ENCODE results near the gene CCDC136.

CCDC136 gene

DNA sequence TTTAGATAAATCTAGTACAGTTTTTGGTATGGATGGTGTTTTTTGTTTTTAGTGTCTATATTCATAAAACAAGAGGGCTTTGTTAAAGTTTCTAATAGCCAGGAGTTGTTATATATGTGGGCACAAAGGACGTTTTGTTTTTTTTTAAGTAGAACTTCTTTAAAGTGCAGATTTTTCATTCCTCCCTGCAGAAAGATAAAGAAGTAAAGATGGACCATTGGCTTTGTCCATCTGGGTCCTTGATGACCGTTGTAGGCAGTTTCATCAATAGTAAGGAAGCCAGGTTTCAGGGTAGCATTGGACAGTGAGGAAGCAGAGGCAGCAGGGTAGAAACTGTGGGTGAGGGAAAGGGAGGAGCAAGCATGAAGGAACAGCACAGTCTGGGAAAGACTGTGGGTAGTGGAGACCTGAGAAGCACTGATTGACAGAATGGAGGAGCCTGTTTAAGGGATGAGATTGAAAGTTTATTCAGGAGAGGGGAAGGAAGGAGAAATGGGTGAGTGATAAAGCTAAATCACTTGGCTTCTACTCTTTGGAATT is 47.3 kb upstream of the CCDC136 start:
- H2AFZ ChIP-seq (ENCODE audit: low read length): no peak overlapping the region
- H3K4me1 ChIP-seq (ENCODE audit: insufficient read depth, low read length, severe bottlenecking): peaks cover 18% of the 10 kb centered on the region
- no peak overlapping the region for H3K4me3 ChIP-seq (ENCODE audit: low read depth, low read length, poor library complexity, severe bottlenecking)
- H3F3A ChIP-seq (ENCODE audit: insufficient read depth, low read length): no peaks in the 10 kb centered on the region
- no peak overlapping the region for H3K27ac ChIP-seq (ENCODE audit: low read depth, low read length, poor library complexity, severe bottlenecking)
- H3K27me3 ChIP-seq (ENCODE audit: insufficient read depth, low read length): no peaks in the 10 kb centered on the region
- no peaks in the 10 kb centered on the region for H3K9me2 ChIP-seq (ENCODE audit: low read depth, low read length)
- no peaks in the 10 kb centered on the region for H3K9me3 ChIP-seq (ENCODE audit: low read length)
- H3K36me3 ChIP-seq (ENCODE audit: insufficient read depth, low read length): peaks cover 38% of the 10 kb centered on the region
- no peak overlapping the region for H3K4me2 ChIP-seq (ENCODE audit: low read length)
- H4K20me1 ChIP-seq (ENCODE audit: insufficient read depth, low read length): peaks cover 2% of the 10 kb centered on the region; the same call in 1 of the 2 replicates
- TF ChIP-seq EZH2 (IDR thresholded peaks at IDR 0.05; ENCODE audit: borderline replicate concordance, low read length): no peak
- TF ChIP-seq, protein P1, sequence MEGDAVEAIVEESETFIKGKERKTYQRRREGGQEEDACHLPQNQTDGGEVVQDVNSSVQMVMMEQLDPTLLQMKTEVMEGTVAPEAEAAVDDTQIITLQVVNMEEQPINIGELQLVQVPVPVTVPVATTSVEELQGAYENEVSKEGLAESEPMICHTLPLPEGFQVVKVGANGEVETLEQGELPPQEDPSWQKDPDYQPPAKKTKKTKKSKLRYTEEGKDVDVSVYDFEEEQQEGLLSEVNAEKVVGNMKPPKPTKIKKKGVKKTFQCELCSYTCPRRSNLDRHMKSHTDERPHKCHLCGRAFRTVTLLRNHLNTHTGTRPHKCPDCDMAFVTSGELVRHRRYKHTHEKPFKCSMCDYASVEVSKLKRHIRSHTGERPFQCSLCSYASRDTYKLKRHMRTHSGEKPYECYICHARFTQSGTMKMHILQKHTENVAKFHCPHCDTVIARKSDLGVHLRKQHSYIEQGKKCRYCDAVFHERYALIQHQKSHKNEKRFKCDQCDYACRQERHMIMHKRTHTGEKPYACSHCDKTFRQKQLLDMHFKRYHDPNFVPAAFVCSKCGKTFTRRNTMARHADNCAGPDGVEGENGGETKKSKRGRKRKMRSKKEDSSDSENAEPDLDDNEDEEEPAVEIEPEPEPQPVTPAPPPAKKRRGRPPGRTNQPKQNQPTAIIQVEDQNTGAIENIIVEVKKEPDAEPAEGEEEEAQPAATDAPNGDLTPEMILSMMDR (IDR thresholded peaks at IDR 0.05; ENCODE audit: low read length): no peak
- peaks cover 96% of the 10 kb centered on the region for H3K79me2 ChIP-seq (ENCODE audit: insufficient read depth, low read length)
- H3K9ac ChIP-seq (ENCODE audit: low read length): no peak overlapping the region

DNA sequence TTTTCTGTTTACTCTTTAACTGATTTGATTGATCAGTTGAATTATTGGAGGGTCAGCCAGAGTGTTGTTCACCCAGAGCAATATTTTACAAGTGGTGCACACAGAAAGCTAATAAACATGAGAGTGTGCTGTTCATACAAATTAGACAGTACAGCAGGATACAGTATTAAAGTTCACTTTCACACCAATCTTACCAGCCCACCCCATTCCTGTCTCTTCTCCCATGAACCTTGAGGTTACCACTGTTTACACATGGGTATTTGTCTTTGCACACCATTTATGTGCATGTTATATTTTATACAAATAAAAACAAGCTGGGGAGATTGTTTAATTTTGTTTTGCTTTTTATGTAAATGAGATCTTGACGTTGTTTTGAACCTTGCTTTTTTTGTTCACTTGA is 46.1 kb upstream of the CCDC136 start:
- Histone ChIP-seq H3K27ac (ENCODE audit: low read depth, low read length, poor library complexity, severe bottlenecking) (no peak overlapping the region), H3K4me3 (ENCODE audit: low read depth, low read length, poor library complexity, severe bottlenecking) (no peak overlapping the region), H3K4me1 (ENCODE audit: insufficient read depth, low read length, severe bottlenecking) (peaks cover 9% of the 10 kb centered on the region), H3K9me3 (ENCODE audit: low read length) (no peaks in the 10 kb centered on the region), H2AFZ (ENCODE audit: low read length) (no peak overlapping the region), H3F3A (ENCODE audit: insufficient read depth, low read length) (no peaks in the 10 kb centered on the region), H3K36me3 (ENCODE audit: insufficient read depth, low read length) (peaks cover 50% of the 10 kb centered on the region), H3K79me2 (ENCODE audit: insufficient read depth, low read length) (peaks cover 85% of the 10 kb centered on the region), H3K27me3 (ENCODE audit: insufficient read depth, low read length) (no peaks in the 10 kb centered on the region), H3K9ac (ENCODE audit: low read length) (no peak overlapping the region), H3K4me2 (ENCODE audit: low read length) (no peak overlapping the region), H4K20me1 (ENCODE audit: insufficient read depth, low read length) (peaks cover 2% of the 10 kb centered on the region; the same call in 1 of the 2 replicates), H3K9me2 (ENCODE audit: low read depth, low read length) (no peaks in the 10 kb centered on the region)
- TF ChIP-seq, protein P1 (IDR thresholded peaks at IDR 0.05; ENCODE audit: low read length): no peak
- TF ChIP-seq EZH2 (IDR thresholded peaks at IDR 0.05; ENCODE audit: borderline replicate concordance, low read length): no peak

DNA sequence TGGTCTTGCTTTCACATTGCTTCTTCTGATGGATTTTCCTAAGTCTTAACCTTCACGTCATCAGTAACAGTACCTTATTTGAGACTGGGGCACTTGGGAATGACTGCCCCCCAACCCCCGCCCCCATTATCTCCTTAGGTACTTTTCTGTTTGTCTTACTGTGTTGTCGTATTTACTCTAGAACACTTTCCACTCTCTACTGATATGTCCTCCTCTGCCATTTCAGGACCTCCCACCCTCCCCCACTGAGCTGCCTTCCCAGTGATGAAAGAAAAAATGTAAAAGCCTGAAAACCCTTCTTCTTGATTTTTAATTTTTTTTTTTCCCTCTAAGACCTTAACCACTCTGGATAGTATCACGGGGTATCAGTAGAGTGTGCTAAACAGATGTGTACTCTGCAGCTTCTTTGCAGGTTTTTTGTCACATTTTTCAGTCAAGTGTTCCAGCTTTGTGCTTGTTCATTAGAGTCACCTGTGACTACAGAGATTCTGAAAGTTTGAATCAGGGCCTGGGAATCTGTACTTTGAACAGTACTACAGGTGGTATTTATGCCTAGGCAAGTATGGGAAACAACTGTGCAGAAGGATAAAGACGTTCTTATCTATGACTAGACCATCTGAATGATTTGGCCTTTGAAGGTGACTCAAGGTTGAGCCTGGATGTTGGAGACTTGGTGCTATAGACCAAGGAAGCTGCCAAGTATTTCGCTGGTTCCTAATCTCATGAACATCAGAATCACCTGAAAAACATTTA is 44.3 kb upstream of the CCDC136 start:
- Histone ChIP-seq H3K4me2 (ENCODE audit: low read length) (no peak overlapping the region), H3K4me1 (ENCODE audit: insufficient read depth, low read length, severe bottlenecking) (no peaks in the 10 kb centered on the region), H3K9ac (ENCODE audit: low read length) (no peak overlapping the region), H2AFZ (ENCODE audit: low read length) (no peak overlapping the region), H3K27me3 (ENCODE audit: insufficient read depth, low read length) (no peaks in the 10 kb centered on the region), H3F3A (ENCODE audit: insufficient read depth, low read length) (no peaks in the 10 kb centered on the region), H3K27ac (ENCODE audit: low read depth, low read length, poor library complexity, severe bottlenecking) (no peak overlapping the region), H3K9me3 (ENCODE audit: low read length) (no peaks in the 10 kb centered on the region), H3K79me2 (ENCODE audit: insufficient read depth, low read length) (peaks cover 67% of the 10 kb centered on the region), H3K4me3 (ENCODE audit: low read depth, low read length, poor library complexity, severe bottlenecking) (no peak overlapping the region), H3K9me2 (ENCODE audit: low read depth, low read length) (no peaks in the 10 kb centered on the region), H4K20me1 (ENCODE audit: insufficient read depth, low read length) (peaks cover 2% of the 10 kb centered on the region; the same call in 1 of the 2 replicates), H3K36me3 (ENCODE audit: insufficient read depth, low read length) (peaks cover 60% of the 10 kb centered on the region)
- TF ChIP-seq, protein P1 (IDR thresholded peaks at IDR 0.05; ENCODE audit: low read length): no peak
- TF ChIP-seq EZH2 (IDR thresholded peaks at IDR 0.05; ENCODE audit: borderline replicate concordance, low read length): no peak

All from OCI-LY1 (cell line).